GM12875 (cell line): ENCODE data around the gene DDX28.
"Not testable (repeated sequence)": the region's sequence is repeated elsewhere in the genome, so short reads cannot be mapped to it uniquely, and the experiment has no call there.

Experiments used
- H3K4me3 ChIP-seq: one replicate; pipeline ENCODE4 v1.5.1; 2011; ENCODE audit warnings: low read depth, low read length, control low read depth
- CTCF ChIP-seq: IDR thresholded peaks from 2 replicates; pipeline ENCODE4 v1.5.1; 2011; ENCODE audit warnings: low read depth, mild to moderate bottlenecking, control low read depth, inconsistent platforms, low read length, moderate library complexity, borderline replicate concordance; ENCODE audit not compliant: insufficient read depth

Gene DDX28

DNA sequence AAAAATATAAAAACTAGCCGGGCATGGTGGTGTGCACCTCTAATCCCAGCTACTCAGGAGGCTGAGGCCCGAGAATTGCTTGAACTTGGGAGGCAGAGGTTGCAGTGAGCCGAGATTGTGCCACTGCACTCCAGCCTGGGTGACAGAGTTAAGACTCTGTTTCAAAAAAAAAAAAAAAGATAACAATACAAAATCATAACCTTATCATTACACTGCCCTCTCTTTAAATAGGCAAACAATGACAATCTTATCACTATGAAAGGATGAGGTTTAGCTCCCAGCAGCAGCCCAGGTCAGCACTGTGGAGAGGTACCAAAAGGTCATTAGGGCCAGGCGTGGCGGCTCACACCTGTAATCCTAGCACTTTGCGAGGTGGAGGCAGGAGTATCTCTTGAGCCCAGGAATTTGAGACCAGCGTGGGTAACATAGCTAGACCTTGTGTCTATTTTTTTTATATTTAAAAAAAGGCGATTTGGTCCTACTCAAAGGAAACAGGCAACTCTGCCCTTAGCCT lies 3.8 kb downstream of the DDX28 start:
- no peak overlapping the region for H3K4me3 ChIP-seq
- no peak for TF ChIP-seq CTCF

GRCh38 chr16:68015681-68016080 lies 7.4 kb downstream of the DDX28 start, which contains the start of gene DPEP2NB:
DPEP2NB (minus strand) TSS chr16:68015911; CDS start chr16:68015770, 141 bp downstream.
- H3K4me3 ChIP-seq: no peak within 1 kb of the TSS
- no peak for TF ChIP-seq CTCF

DNA sequence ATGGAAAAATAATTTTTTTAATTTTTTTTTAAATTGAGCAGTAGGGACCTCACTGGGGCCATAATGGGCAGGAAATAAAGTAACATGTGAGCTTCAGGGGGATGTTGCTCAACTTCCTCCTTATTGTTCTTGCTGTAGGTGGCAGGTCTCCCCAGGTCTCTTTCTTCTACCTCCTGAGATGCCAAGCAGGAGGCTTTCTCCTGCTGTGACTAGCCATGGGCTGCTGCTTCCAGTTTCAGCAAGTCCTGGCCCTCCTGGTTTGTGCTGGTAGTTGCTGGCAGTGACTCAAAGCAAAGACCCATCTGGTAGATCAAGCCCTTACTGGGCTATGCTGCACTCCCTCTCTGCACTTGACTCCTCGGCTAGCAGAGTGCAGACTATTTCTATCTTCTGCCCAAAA lies 9.6 kb downstream of the DDX28 start:
- TF ChIP-seq CTCF: no peak
- H3K4me3 ChIP-seq: no peak overlapping the region

GRCh38 chr16:68009872-68010271 lies 13.2 kb downstream of the DDX28 start:
- not testable (repeated sequence) for H3K4me3 ChIP-seq

DNA sequence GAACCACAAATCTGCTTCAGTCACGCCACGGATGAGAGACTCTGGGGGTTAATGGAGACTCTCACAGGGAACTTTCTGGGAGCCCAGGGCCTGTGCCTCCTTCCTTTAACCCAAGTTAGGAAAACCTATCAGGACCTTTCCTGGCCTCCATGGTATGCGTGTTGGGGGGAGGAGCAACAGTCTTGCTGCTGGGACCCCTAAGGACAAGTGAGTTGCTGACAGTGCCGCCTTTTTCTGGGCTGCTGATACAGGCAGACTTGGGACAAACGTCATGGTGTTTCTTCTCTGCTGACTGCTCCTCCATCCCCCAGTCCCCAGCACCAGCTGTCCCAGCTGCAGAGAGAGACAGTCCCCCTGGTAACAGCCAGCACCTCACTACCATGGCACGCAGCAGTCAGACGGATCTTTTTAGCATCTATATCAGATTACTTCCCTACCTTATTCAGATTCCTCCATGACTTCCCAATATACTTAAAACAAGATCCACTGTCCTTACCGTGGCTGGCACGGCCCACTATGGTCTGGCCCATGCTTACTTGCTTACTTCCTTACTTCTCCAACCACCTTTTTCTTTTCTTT lies 13.8 kb downstream of the DDX28 start:
- no peak for TF ChIP-seq CTCF
- no peak overlapping the region for H3K4me3 ChIP-seq

GRCh38 chr16:68005786-68006286 lies 17.2 kb downstream of the DDX28 start:
- TF ChIP-seq CTCF: no peak
- no peak overlapping the region for H3K4me3 ChIP-seq

DNA sequence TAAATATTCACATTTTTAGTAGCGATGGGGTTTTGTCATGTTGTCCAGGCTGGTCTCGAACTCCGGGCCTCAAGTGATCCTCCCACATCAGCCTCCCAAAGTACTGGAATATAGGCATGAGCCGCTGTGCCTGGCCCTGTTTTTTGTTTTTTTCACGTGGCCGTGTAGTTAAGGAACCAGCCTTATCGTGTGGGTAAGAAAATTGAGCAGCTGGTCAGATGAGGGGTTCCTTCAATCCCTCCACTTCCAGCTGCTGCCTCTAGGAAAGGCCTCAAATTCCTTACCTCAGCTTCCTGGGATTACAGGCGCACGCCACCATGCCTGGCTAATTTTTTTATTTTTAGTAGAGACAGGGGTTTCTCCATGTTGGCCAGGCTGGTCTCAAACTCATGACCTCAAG lies 17.8 kb downstream of the DDX28 start:
- no peak for TF ChIP-seq CTCF
- no peak overlapping the region for H3K4me3 ChIP-seq

DNA sequence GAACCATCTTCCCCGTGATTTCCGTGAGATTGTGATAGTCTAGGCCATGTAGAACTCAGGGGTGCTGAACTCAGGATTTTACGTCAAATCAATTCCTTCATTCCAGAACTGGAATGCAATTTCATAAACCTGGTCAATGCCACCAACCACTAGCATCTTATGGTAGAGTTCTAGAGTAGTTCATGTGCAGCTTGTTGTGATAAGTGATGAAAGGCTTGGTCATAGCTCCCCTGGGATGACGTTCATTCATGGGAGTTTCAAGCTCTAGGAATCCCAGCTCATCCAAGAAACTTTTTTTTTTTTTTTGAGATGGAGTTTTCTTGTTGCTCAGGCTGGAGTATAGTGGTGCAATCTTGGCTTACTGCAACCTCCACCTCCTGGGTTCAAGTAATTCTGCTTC lies 20.0 kb downstream of the DDX28 start:
- no peak overlapping the region for H3K4me3 ChIP-seq
- TF ChIP-seq CTCF: no peak
